ENCODE data around the gene BSDC1. TPM values are rescaled to one million over a fixed set of nuclear protein-coding genes. Genes with fewer than 3 reads are reported as not detected.
A peak's percentile ranks its signal among the peaks of the same experiment; 100 is the strongest.

The BSDC1 gene
- polyA plus RNA-seq, 1 of the 3 experiments (the other 2 are of a cell fraction) = 51.0 TPM

- H3K4me1 ChIP-seq (ENCODE audit: control insufficient read depth in 1 of 2, insufficient read depth in 2 of 2, low read depth in 1 of 2, low read length in 1 of 2) = peaks cover 8 to 31% of the 10 kb centered on the region in 2 experiments; a peak in 3 of 4 replicates
- CTCF ChIA-PET = interaction anchor here (0.9 to 3.7 kb wide), 5 partner anchors 13 to 67 kb away, joined by 3 to 24 read pairs (median 5); no protein-coding TSS in a partner anchor
- peak overlapping the region; percentile 84 to 92 for H3K4me3 ChIP-seq (ENCODE audit: low read depth in 2 of 2, low read length in 1 of 2)
- peak overlapping the region; percentile 98 for H3K4me2 ChIP-seq
- peaks cover 39% of the 10 kb centered on the region for H4K20me1 ChIP-seq (ENCODE audit: insufficient read depth)
- peaks cover 23 to 48% of the 10 kb centered on the region in 2 experiments for H3K36me3 ChIP-seq (replicated peaks in 1 of 2; ENCODE audit: control insufficient read depth in 1 of 2, insufficient read depth in 2 of 2, low read length in 1 of 2)
- peaks cover 24% of the 10 kb centered on the region for H3F3A ChIP-seq (replicated peaks; ENCODE audit: insufficient read depth)
- H3K27me3 ChIP-seq (ENCODE audit: insufficient read depth) = no peaks in the 10 kb centered on the region
- no peak for DNase-seq
- H3K27ac ChIP-seq (ENCODE audit: low read depth in 2 of 2, low read length in 1 of 2) = peak overlapping the region; percentile 36 to 81; a peak in 2 of 4 replicates
- WGBS (ENCODE audit: low lambda C conversion rate) = 24% methylated on average over 7 of the region's 9 CpGs
- no peak for TF ChIP-seq NRF1 (IDR thresholded peaks at IDR 0.05; ENCODE audit: low read depth, low read length)
- TF ChIP-seq NFIC (IDR thresholded peaks at IDR 0.05; ENCODE audit: borderline replicate concordance) = no peak
- TF ChIP-seq POLR2AphosphoS5 (IDR thresholded peaks at IDR 0.05; ENCODE audit: low read depth, low read length) = no peak
- no peaks in the 10 kb centered on the region for H3K9me3 ChIP-seq
- peak overlapping the region; percentile 96 for H3K9ac ChIP-seq
- H2AFZ ChIP-seq (ENCODE audit: low read depth) = no peak overlapping the region
- H3K79me2 ChIP-seq (ENCODE audit: insufficient read depth) = peaks cover 44% of the 10 kb centered on the region
- H3K9me2 ChIP-seq = no peaks in the 10 kb centered on the region
- POLR2A ChIA-PET = interaction anchor here (0.8 to 1.2 kb wide), 2 partner anchors 61 to 92 kb away, joined by 3 read pairs; no protein-coding TSS in a partner anchor
These were observed 59.9 kb downstream of the BSDC1 start for GRCh38 chr1:32334274-32334861.

- 89% methylated on average over 3 of the region's 3 CpGs for WGBS (ENCODE audit: low lambda C conversion rate)
- Histone ChIP-seq H3K4me3 (ENCODE audit: low read depth in 2 of 2, low read length in 1 of 2) (peak overlapping the region in 1 of 2 experiments; percentile 84; a peak in 1 of 4 replicates), H3K4me1 (ENCODE audit: control insufficient read depth in 1 of 2, insufficient read depth in 2 of 2, low read depth in 1 of 2, low read length in 1 of 2) (peaks cover 8 to 31% of the 10 kb centered on the region in 2 experiments; a peak in 3 of 4 replicates), H3F3A (replicated peaks; ENCODE audit: insufficient read depth) (peaks cover 30% of the 10 kb centered on the region), H3K27ac (ENCODE audit: low read depth in 2 of 2, low read length in 1 of 2) (no peak overlapping the region), H4K20me1 (ENCODE audit: insufficient read depth) (peaks cover 39% of the 10 kb centered on the region), H3K4me2 (peak overlapping the region; percentile 98), H3K9me3 (no peaks in the 10 kb centered on the region), H3K9ac (no peak overlapping the region), H3K9me2 (no peaks in the 10 kb centered on the region), H3K27me3 (ENCODE audit: insufficient read depth) (no peaks in the 10 kb centered on the region), H3K79me2 (ENCODE audit: insufficient read depth) (peaks cover 44% of the 10 kb centered on the region), H2AFZ (ENCODE audit: low read depth) (no peak overlapping the region), H3K36me3 (replicated peaks in 1 of 2; ENCODE audit: control insufficient read depth in 1 of 2, insufficient read depth in 2 of 2, low read length in 1 of 2) (peaks cover 28 to 56% of the 10 kb centered on the region in 2 experiments)
- TF ChIP-seq, protein P1, sequence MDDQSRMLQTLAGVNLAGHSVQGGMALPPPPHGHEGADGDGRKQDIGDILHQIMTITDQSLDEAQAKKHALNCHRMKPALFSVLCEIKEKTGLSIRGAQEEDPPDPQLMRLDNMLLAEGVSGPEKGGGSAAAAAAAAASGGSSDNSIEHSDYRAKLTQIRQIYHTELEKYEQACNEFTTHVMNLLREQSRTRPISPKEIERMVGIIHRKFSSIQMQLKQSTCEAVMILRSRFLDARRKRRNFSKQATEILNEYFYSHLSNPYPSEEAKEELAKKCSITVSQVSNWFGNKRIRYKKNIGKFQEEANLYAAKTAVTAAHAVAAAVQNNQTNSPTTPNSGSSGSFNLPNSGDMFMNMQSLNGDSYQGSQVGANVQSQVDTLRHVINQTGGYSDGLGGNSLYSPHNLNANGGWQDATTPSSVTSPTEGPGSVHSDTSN (IDR thresholded peaks at IDR 0.05) = no peak
- TF ChIP-seq EZH2phosphoT487 (IDR thresholded peaks at IDR 0.05; ENCODE audit: borderline replicate concordance, low read depth) (no peak), RAD21 (IDR thresholded peaks at IDR 0.05; ENCODE audit: low read length) (no peak), TAF1 (IDR thresholded peaks at IDR 0.05; ENCODE audit: borderline replicate concordance, low read depth, low read length) (no peak), POLR2AphosphoS5 (IDR thresholded peaks at IDR 0.05; ENCODE audit: low read depth, low read length) (no peak), TEAD4 (IDR thresholded peaks at IDR 0.05; ENCODE audit: borderline replicate concordance, insufficient read depth) (no peak), SMC3 (IDR thresholded peaks at IDR 0.05; ENCODE audit: low read depth, low read length) (no peak), USF2 (IDR thresholded peaks at IDR 0.05; ENCODE audit: borderline replicate concordance, low read depth, low read length) (no peak), EP300 (IDR thresholded peaks at IDR 0.05; ENCODE audit: borderline replicate concordance in 1 of 2, low read depth in 1 of 2, low read length in 1 of 2) (no peak)
- TF ChIP-seq, protein P2, sequence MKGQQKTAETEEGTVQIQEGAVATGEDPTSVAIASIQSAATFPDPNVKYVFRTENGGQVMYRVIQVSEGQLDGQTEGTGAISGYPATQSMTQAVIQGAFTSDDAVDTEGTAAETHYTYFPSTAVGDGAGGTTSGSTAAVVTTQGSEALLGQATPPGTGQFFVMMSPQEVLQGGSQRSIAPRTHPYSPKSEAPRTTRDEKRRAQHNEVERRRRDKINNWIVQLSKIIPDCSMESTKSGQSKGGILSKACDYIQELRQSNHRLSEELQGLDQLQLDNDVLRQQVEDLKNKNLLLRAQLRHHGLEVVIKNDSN (IDR thresholded peaks at IDR 0.05; ENCODE audit: borderline replicate concordance, low read depth) = no peak
- TF ChIP-seq, protein P3, sequence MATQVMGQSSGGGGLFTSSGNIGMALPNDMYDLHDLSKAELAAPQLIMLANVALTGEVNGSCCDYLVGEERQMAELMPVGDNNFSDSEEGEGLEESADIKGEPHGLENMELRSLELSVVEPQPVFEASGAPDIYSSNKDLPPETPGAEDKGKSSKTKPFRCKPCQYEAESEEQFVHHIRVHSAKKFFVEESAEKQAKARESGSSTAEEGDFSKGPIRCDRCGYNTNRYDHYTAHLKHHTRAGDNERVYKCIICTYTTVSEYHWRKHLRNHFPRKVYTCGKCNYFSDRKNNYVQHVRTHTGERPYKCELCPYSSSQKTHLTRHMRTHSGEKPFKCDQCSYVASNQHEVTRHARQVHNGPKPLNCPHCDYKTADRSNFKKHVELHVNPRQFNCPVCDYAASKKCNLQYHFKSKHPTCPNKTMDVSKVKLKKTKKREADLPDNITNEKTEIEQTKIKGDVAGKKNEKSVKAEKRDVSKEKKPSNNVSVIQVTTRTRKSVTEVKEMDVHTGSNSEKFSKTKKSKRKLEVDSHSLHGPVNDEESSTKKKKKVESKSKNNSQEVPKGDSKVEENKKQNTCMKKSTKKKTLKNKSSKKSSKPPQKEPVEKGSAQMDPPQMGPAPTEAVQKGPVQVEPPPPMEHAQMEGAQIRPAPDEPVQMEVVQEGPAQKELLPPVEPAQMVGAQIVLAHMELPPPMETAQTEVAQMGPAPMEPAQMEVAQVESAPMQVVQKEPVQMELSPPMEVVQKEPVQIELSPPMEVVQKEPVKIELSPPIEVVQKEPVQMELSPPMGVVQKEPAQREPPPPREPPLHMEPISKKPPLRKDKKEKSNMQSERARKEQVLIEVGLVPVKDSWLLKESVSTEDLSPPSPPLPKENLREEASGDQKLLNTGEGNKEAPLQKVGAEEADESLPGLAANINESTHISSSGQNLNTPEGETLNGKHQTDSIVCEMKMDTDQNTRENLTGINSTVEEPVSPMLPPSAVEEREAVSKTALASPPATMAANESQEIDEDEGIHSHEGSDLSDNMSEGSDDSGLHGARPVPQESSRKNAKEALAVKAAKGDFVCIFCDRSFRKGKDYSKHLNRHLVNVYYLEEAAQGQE (IDR thresholded peaks at IDR 0.05; ENCODE audit: low read depth, low read length) = no peak
- ChIA-PET POLR2A (interaction anchor here (0.9 to 1.2 kb wide), 3 partner anchors 60 to 117 kb away, joined by 3 read pairs; no protein-coding TSS in a partner anchor), CTCF (interaction anchor here (0.9 to 3.0 kb wide), 6 partner anchors 12 to 117 kb away, joined by 3 to 7 read pairs (median 4); no protein-coding TSS in a partner anchor)
- DNase-seq = no peak
These were observed 60.8 kb downstream of the BSDC1 start for GRCh38 chr1:32333251-32333963.

Data from SK-N-SH (cell line).